B cell (primary cell): Measurements from ENCODE around the gene MSL3B.
A peak's percentile ranks its signal among the peaks of the same experiment; 100 is the strongest.

Experiments
- ATAC-seq: fragments of 200-7000 bp; cut with Tn5 transposase; one replicate; pipeline ENCODE4 v1.10.0; 2021; ENCODE audit warnings: low read depth, mild to moderate bottlenecking, moderate number of reproducible peaks, moderate library complexity
- CTCF ChIA-PET: fragments of 350-600 bp; sonication (Branson Sonifier 250); formaldehyde crosslinking; loops from one replicate; lab custom pipeline; 2021; ENCODE audit warnings: antibody characterized with exemption, inconsistent platforms; lab: Charles Lee
- POLR2A ChIA-PET: fragments of 350-600 bp; sonication (Branson Sonifier 250); formaldehyde crosslinking; loops from one replicate; lab custom pipeline; 2021; ENCODE audit warnings: antibody characterized with exemption; lab: Charles Lee
- DNase-seq: peaks from one replicate; pipeline ENCODE4 v3.0.0; 2013
- H2AFZ ChIP-seq: 2 replicates; pipeline ENCODE4 v1.6.1; 2012; ENCODE audit warnings: mild to moderate bottlenecking, low read depth, low read length; ENCODE audit not compliant: insufficient read depth, poor library complexity, severe bottlenecking
- H3K27ac ChIP-seq, 2 donors: 1 replicate in 1 of 2; 2 replicates in 1 of 2; pipeline ENCODE4 v1.5.1; 2012 to 2013; ENCODE audit warnings: low read length in 2 of 2, mild to moderate bottlenecking in 2 of 2, moderate library complexity in 1 of 2
- H3K27me3 ChIP-seq, 4 experiments: fragments of 200-600 bp in 1 of 4; sonication (generic) in 1 of 4; replicated peaks in 1 of 4; 1 replicate in 2 of 4; 2 replicates in 2 of 4; pipeline versions ENCODE4 v1.6.1 to v1.7.0; 2013 to 2016; ENCODE audit warnings: low read length in 3 of 4, mild to moderate bottlenecking in 2 of 4, mixed read lengths in 1 of 4, moderate library complexity in 1 of 4; ENCODE audit not compliant: insufficient read depth in 4 of 4, control insufficient read depth in 3 of 4; ENCODE audit errors: control extremely low read depth in 1 of 4
- H3K36me3 ChIP-seq, 2 experiments: replicated peaks in 1 of 2; 1 replicate in 1 of 2; 2 replicates in 1 of 2; pipeline versions ENCODE4 v1.6.1 to v1.7.1; 2013; ENCODE audit warnings: low read length in 1 of 2; ENCODE audit not compliant: insufficient read depth in 2 of 2, control insufficient read depth in 1 of 2; ENCODE audit errors: control extremely low read depth in 1 of 2, extremely low read depth in 1 of 2
- H3K4me1 ChIP-seq, 2 donors: fragments of 200-600 bp in 1 of 2; sonication (generic) in 1 of 2; 1 replicate in 1 of 2; 2 replicates in 1 of 2; pipeline versions ENCODE4 v1.5.1 to v1.6.1; 2013 to 2017; ENCODE audit warnings: low read length in 2 of 2; ENCODE audit not compliant: control insufficient read depth in 2 of 2, insufficient read depth in 2 of 2
- H3K4me2 ChIP-seq: replicated peaks from 2 replicates; pipeline ENCODE3; 2012; ENCODE audit warnings: mild to moderate bottlenecking, low read depth, low read length; ENCODE audit not compliant: poor library complexity, severe bottlenecking
- H3K4me3 ChIP-seq, 5 experiments: fragments of 200-600 bp in 1 of 5; sonication (generic) in 1 of 5; 1 replicate in 3 of 5; 2 replicates in 2 of 5; pipeline versions ENCODE4 v1.5.1 to v1.7.0; 2011 to 2016; ENCODE audit warnings: low read length in 4 of 5, mild to moderate bottlenecking in 4 of 5, low read depth in 2 of 5, control low read depth in 1 of 5, moderate library complexity in 1 of 5; ENCODE audit not compliant: insufficient read depth in 1 of 5; ENCODE audit errors: control extremely low read depth in 1 of 5, extremely low read depth in 1 of 5
- H3K79me2 ChIP-seq: fragments of 200-600 bp; sonication (generic); one replicate; pipeline ENCODE4 v1.6.0; 2016; ENCODE audit warnings: low read length; ENCODE audit not compliant: control insufficient read depth, insufficient read depth
- H3K9ac ChIP-seq: fragments of 200-600 bp; sonication (generic); 2 replicates; pipeline ENCODE4 v1.6.1; 2017; ENCODE audit warnings: mild to moderate bottlenecking, low read length, moderate library complexity
- H3K9me3 ChIP-seq, 3 donors: one replicate each; pipeline versions ENCODE4 v1.6.1 to v1.7.1; 2013; ENCODE audit warnings: low read length in 2 of 3; ENCODE audit not compliant: control insufficient read depth in 2 of 3, insufficient read depth in 1 of 3; ENCODE audit errors: control extremely low read depth in 1 of 3
- H4K20me1 ChIP-seq: 2 replicates; pipeline ENCODE4 v1.6.0; 2012; ENCODE audit warnings: mild to moderate bottlenecking, low read length; ENCODE audit not compliant: insufficient read depth, control insufficient read depth, poor library complexity, severe bottlenecking
- H3K27ac Mint-ChIP-seq: one replicate; pipeline ENCODE4 v1.8.0; 2021; ENCODE audit warnings: mixed read lengths
- H3K27me3 Mint-ChIP-seq: one replicate; pipeline ENCODE4 v1.8.0; 2021; ENCODE audit warnings: mixed read lengths
- H3K4me1 Mint-ChIP-seq: one replicate; pipeline ENCODE4 v1.8.0; 2021; ENCODE audit warnings: mixed read lengths
- H3K4me3 Mint-ChIP-seq: one replicate; pipeline ENCODE4 v1.8.0; 2021; ENCODE audit warnings: mixed read lengths
- H3K9me3 Mint-ChIP-seq: one replicate; pipeline ENCODE4 v1.8.0; 2022; ENCODE audit warnings: mixed read lengths; ENCODE audit not compliant: insufficient read depth
- EZH2 ChIP-seq: IDR thresholded peaks from 2 replicates; pipeline ENCODE4 v1.6.1; 2012; ENCODE audit warnings: borderline replicate concordance, low read depth, mild to moderate bottlenecking, moderate library complexity, low read length; ENCODE audit not compliant: insufficient read depth, poor library complexity, severe bottlenecking
- WGBS: methylation state at CpG from one replicate; pipeline ENCODE4 v1.1.5; 2013; ENCODE audit warnings: missing lambda C conversion rate; ENCODE audit not compliant: insufficient coverage; 5-methylcytosine and 5-hydroxymethylcytosine counted together
- intact Hi-C: fragments of 100-400 bp; cut with micrococcal nuclease; formaldehyde crosslinking; loops from one replicate; pipeline ENCODE4 v1.10.0; 2022
- TF ChIP-seq, protein P1 (sequence below): fragments of 200-600 bp; IDR thresholded peaks from one replicate; pipeline ENCODE4 v1.8.0; 2022; ENCODE audit warnings: antibody characterized with exemption, mild to moderate bottlenecking

The MSL3B gene

DNA sequence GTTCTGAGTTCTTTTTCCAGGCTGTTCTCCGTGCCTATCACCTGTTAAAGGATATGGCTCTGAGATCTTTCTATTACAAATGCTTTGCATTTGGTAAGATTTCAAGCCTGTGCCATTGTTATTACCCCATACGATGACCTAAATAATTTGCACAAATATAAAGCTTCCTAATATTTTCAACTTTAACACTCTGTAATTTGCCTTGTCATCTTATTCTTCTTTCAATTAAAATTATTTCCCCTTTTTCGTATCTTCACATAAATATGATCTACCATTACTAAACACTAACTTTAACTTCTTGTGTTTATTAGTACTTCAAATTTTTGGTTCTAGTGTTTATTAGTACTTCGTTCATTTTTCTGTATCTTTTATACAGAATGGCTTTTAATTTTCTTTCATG lies 3.2 kb upstream of the MSL3B start:
- ATAC-seq, result no peak
- ChIA-PET CTCF (no interaction called here), POLR2A (no interaction called here)
- Histone ChIP-seq H3K9ac (no peak overlapping the region), H3K9me3 (peaks cover 1 to 11% (median 4%) of the 10 kb centered on the region in 3 donors), H2AFZ (no peak overlapping the region), H3K27me3 (peaks cover 0 to 7% (median 3%) of the 10 kb centered on the region in 4 experiments), H3K27ac (no peak overlapping the region), H4K20me1 (no peaks in the 10 kb centered on the region), H3K4me1 (peaks cover 0 to 6% of the 10 kb centered on the region in 2 donors), H3K4me3 (no peak overlapping the region), H3K79me2 (no peaks in the 10 kb centered on the region), H3K36me3 (no peaks in the 10 kb centered on the region), H3K4me2 (no peak overlapping the region)
- TF ChIP-seq EZH2, result no peak
- TF ChIP-seq, protein P1, sequence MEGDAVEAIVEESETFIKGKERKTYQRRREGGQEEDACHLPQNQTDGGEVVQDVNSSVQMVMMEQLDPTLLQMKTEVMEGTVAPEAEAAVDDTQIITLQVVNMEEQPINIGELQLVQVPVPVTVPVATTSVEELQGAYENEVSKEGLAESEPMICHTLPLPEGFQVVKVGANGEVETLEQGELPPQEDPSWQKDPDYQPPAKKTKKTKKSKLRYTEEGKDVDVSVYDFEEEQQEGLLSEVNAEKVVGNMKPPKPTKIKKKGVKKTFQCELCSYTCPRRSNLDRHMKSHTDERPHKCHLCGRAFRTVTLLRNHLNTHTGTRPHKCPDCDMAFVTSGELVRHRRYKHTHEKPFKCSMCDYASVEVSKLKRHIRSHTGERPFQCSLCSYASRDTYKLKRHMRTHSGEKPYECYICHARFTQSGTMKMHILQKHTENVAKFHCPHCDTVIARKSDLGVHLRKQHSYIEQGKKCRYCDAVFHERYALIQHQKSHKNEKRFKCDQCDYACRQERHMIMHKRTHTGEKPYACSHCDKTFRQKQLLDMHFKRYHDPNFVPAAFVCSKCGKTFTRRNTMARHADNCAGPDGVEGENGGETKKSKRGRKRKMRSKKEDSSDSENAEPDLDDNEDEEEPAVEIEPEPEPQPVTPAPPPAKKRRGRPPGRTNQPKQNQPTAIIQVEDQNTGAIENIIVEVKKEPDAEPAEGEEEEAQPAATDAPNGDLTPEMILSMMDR, result no peak
- DNase-seq, result no peak
- 90% methylated on average over 2 of the region's 4 CpGs for WGBS
- intact Hi-C loops, result no loop called here
- H3K27me3 Mint-ChIP-seq, result peaks cover 31% of the 10 kb centered on the region
- no peak overlapping the region for H3K27ac Mint-ChIP-seq
- no peak overlapping the region for H3K4me3 Mint-ChIP-seq
- H3K9me3 Mint-ChIP-seq, result peaks cover 5% of the 10 kb centered on the region
- peaks cover 15% of the 10 kb centered on the region for H3K4me1 Mint-ChIP-seq

- 98% methylated on average over 9 of the region's 11 CpGs for WGBS
- CTCF ChIA-PET, result no interaction called here
- Mint-ChIP-seq H3K27ac (no peak overlapping the region), H3K9me3 (no peaks in the 10 kb centered on the region), H3K4me3 (peak overlapping the region; percentile 46), H3K27me3 (peaks cover 7% of the 10 kb centered on the region), H3K4me1 (peaks cover 6% of the 10 kb centered on the region)
- intact Hi-C loops, result loop anchor here (10.0 kb wide), 1 partner anchor 1178 kb away; no protein-coding TSS in a partner anchor
- peaks cover 0 to 6% of the 10 kb centered on the region in 2 donors for H3K4me1 ChIP-seq
- no peak overlapping the region for H3K27ac ChIP-seq
- POLR2A ChIA-PET, result no interaction called here
- H3K9ac ChIP-seq, result no peak overlapping the region
- H4K20me1 ChIP-seq, result no peaks in the 10 kb centered on the region
- ATAC-seq (no peak), DNase-seq (no peak)
- H3K4me2 ChIP-seq, result no peak overlapping the region
- H3K27me3 ChIP-seq, result peaks cover 0 to 4% (median 0%) of the 10 kb centered on the region in 4 experiments
- no peaks in the 10 kb centered on the region for H3K36me3 ChIP-seq
- no peak overlapping the region for H3K4me3 ChIP-seq
- TF ChIP-seq, protein P1, result no peak
- TF ChIP-seq EZH2, result no peak
- H3K79me2 ChIP-seq, result no peaks in the 10 kb centered on the region
- H2AFZ ChIP-seq, result no peak overlapping the region
- peaks cover 1 to 20% (median 4%) of the 10 kb centered on the region in 3 donors for H3K9me3 ChIP-seq
Measured at GRCh38 chr2:233866479-233866878, 1.7 kb downstream of the MSL3B start.
